ENCODE results near the gene FYN. TPM values are rescaled to one million over a fixed set of nuclear protein-coding genes. Genes with fewer than 3 reads are reported as not detected.
A peak's percentile ranks its signal among the peaks of the same experiment; 100 is the strongest.

The FYN gene
- total and polyA plus RNA-seq, 2 donors from 2014 or later: 34.5 to 52.4 TPM

- no peak for FAIRE-seq
Measured at GRCh38 chr6:111806165-111806547, 67.1 kb downstream of the FYN start.

GRCh38 chr6:111805511-111806164 lies 67.6 kb downstream of the FYN start:
- Histone ChIP-seq H3K4me1 (ENCODE audit: control insufficient read depth in 2 of 3, insufficient read depth in 2 of 3, low read depth in 1 of 3, low read length in 3 of 3) (peaks cover 5 to 6% (median 5%) of the 10 kb centered on the region in 3 donors), H3K27me3 (ENCODE audit: control insufficient read depth, insufficient read depth, low read length) (no peaks in the 10 kb centered on the region), H3K9me3 (ENCODE audit: control insufficient read depth in 2 of 3, insufficient read depth in 1 of 3, low read length in 3 of 3) (no peaks in the 10 kb centered on the region), H3K9ac (ENCODE audit: low read length in 3 of 3) (no peak overlapping the region), H3K36me3 (ENCODE audit: control insufficient read depth in 2 of 3, insufficient read depth in 3 of 3, low read length in 3 of 3) (no peaks in the 10 kb centered on the region), H3K4me3 (ENCODE audit: low read length in 3 of 3) (no peak overlapping the region), H3K27ac (ENCODE audit: low read depth in 2 of 2, low read length in 2 of 2) (peak overlapping the region in 1 of 2 donors; percentile 13)
- intact Hi-C loops (cut with DNase I): no loop called here
- FAIRE-seq (no peak), DNase-seq (peak in 4 of 5 donors; percentile 65 to 91 (median 75))
- no peak for TF ChIP-seq CTCF (IDR thresholded peaks at IDR 0.05; ENCODE audit: borderline replicate concordance, extremely low read depth, insufficient read depth)

More at GRCh38 chr6:111806165-111806547, 67.1 kb downstream of the FYN start:
- no peak overlapping the region for H3K9ac ChIP-seq (ENCODE audit: low read length in 3 of 3)
- no peaks in the 10 kb centered on the region for H3K27me3 ChIP-seq (ENCODE audit: control insufficient read depth, insufficient read depth, low read length)
- H3K4me3 ChIP-seq (ENCODE audit: low read length in 3 of 3): no peak overlapping the region
- peaks cover 5 to 6% (median 5%) of the 10 kb centered on the region in 3 donors for H3K4me1 ChIP-seq (ENCODE audit: control insufficient read depth in 2 of 3, insufficient read depth in 2 of 3, low read depth in 1 of 3, low read length in 3 of 3)
- no peak overlapping the region for H3K27ac ChIP-seq (ENCODE audit: low read depth in 2 of 2, low read length in 2 of 2)
- no peak for TF ChIP-seq CTCF (IDR thresholded peaks at IDR 0.05; ENCODE audit: borderline replicate concordance, extremely low read depth, insufficient read depth)
- H3K36me3 ChIP-seq (ENCODE audit: control insufficient read depth in 2 of 3, insufficient read depth in 3 of 3, low read length in 3 of 3): no peaks in the 10 kb centered on the region
- intact Hi-C loops (cut with DNase I): no loop called here
- H3K9me3 ChIP-seq (ENCODE audit: control insufficient read depth in 2 of 3, insufficient read depth in 1 of 3, low read length in 3 of 3): no peaks in the 10 kb centered on the region
- no peak for DNase-seq

GRCh38 chr6:111804627-111805235 lies 68.5 kb downstream of the FYN start:
- H3K27me3 ChIP-seq (ENCODE audit: control insufficient read depth, insufficient read depth, low read length): no peaks in the 10 kb centered on the region
- no peak for FAIRE-seq
- intact Hi-C loops (cut with DNase I): no loop called here
- TF ChIP-seq CTCF (IDR thresholded peaks at IDR 0.05; ENCODE audit: borderline replicate concordance, extremely low read depth, insufficient read depth): no peak
- peaks cover 5 to 6% (median 5%) of the 10 kb centered on the region in 3 donors for H3K4me1 ChIP-seq (ENCODE audit: control insufficient read depth in 2 of 3, insufficient read depth in 2 of 3, low read depth in 1 of 3, low read length in 3 of 3)
- H3K4me3 ChIP-seq (ENCODE audit: low read length in 3 of 3): no peak overlapping the region
- H3K9me3 ChIP-seq (ENCODE audit: control insufficient read depth in 2 of 3, insufficient read depth in 1 of 3, low read length in 3 of 3): no peaks in the 10 kb centered on the region
- no peaks in the 10 kb centered on the region for H3K36me3 ChIP-seq (ENCODE audit: control insufficient read depth in 2 of 3, insufficient read depth in 3 of 3, low read length in 3 of 3)
- no peak for DNase-seq
- H3K9ac ChIP-seq (ENCODE audit: low read length in 3 of 3): no peak overlapping the region
- peak overlapping the region; percentile 19 to 30 for H3K27ac ChIP-seq (ENCODE audit: low read depth in 2 of 2, low read length in 2 of 2)
